ENCODE data around the gene EXOSC1. TPM values are rescaled to one million over a fixed set of nuclear protein-coding genes. Genes with fewer than 3 reads are reported as not detected.

EXOSC1 gene, protein sequence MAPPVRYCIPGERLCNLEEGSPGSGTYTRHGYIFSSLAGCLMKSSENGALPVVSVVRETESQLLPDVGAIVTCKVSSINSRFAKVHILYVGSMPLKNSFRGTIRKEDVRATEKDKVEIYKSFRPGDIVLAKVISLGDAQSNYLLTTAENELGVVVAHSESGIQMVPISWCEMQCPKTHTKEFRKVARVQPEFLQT
- polyA plus RNA-seq (2012; ENCODE audit: insufficient read length, low read depth) = 70.3 TPM

DNA sequence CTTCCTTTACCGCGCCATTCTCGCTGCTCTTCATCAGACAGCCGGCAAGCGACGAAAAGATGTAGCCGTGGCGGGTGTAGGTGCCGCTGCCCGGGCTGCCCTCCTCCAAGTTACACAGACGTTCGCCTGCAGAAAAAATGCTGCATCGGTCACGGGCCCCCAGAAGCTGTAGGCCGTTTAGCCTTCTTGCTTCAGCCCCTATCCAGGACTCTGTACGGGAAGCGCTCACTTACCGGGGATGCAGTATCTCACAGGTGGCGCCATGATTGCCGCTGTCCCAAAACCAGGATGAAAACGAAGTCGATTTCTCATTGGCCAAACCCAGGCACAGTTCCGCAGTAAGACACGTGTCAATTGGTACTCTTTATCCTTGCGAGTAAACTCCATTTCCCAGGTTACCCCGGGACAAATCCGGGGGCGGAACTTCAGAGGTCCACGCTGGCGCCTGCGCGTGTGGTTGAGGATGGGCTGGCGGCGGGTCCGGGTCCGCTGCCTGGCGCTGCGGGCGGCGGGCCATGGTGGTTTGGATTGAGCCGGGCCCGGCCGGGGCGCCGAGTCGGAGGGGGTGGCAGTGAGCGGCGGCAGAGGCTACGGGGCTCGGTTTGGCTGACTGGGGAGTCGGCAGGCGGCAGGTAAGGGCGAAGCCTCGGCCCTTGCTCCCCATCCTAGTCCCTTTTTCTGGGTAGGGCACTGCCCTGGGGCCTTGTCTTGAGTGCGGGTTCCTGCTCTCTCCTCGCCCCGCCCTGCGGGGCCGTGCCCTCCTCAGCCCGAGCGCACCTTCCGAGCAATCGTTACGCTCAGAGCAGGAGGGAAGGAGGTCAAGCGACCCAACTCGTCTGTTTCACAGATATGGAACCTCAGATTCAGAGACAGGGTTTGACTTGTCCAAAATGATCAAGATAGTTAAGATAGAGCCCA is at the start of gene EXOSC1, which contains the start of gene ZDHHC16:
TSS of gene EXOSC1 (minus strand) at position 285 of the 918 bp plus-strand sequence. CDS start at position 264, 21 bp downstream.
TSS of gene ZDHHC16 (plus strand) at position 454 of the 918 bp plus-strand sequence. CDS start 5,501 bp downstream, outside the sequence.
- TF ChIP-seq FOXP2 (optimal IDR thresholded peaks at IDR 0.05; ENCODE audit: borderline replicate concordance, extremely low read depth, extremely low read length, insufficient read depth) = peak; percentile 52
- TF ChIP-seq SIN3A (IDR thresholded peaks at IDR 0.05; ENCODE audit: borderline replicate concordance, insufficient read depth, low read length) = 0 out of 2 replicates have a peak, but pooled peaks have one; percentile 50
- peak; percentile 88 for TF ChIP-seq POLR2AphosphoS5 (IDR thresholded peaks at IDR 0.05; ENCODE audit: low read depth, low read length)
- TF ChIP-seq, protein P1, sequence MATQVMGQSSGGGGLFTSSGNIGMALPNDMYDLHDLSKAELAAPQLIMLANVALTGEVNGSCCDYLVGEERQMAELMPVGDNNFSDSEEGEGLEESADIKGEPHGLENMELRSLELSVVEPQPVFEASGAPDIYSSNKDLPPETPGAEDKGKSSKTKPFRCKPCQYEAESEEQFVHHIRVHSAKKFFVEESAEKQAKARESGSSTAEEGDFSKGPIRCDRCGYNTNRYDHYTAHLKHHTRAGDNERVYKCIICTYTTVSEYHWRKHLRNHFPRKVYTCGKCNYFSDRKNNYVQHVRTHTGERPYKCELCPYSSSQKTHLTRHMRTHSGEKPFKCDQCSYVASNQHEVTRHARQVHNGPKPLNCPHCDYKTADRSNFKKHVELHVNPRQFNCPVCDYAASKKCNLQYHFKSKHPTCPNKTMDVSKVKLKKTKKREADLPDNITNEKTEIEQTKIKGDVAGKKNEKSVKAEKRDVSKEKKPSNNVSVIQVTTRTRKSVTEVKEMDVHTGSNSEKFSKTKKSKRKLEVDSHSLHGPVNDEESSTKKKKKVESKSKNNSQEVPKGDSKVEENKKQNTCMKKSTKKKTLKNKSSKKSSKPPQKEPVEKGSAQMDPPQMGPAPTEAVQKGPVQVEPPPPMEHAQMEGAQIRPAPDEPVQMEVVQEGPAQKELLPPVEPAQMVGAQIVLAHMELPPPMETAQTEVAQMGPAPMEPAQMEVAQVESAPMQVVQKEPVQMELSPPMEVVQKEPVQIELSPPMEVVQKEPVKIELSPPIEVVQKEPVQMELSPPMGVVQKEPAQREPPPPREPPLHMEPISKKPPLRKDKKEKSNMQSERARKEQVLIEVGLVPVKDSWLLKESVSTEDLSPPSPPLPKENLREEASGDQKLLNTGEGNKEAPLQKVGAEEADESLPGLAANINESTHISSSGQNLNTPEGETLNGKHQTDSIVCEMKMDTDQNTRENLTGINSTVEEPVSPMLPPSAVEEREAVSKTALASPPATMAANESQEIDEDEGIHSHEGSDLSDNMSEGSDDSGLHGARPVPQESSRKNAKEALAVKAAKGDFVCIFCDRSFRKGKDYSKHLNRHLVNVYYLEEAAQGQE (IDR thresholded peaks at IDR 0.05; ENCODE audit: insufficient read depth in 1 of 2, low read depth in 2 of 2, low read length in 2 of 2) = no peak; a peak in 1 of 4 replicates
- peak; percentile 47; the same call in 1 of the 2 replicates for TF ChIP-seq TAF1 (IDR thresholded peaks at IDR 0.05; ENCODE audit: borderline replicate concordance, insufficient read depth, low read length)

DNA sequence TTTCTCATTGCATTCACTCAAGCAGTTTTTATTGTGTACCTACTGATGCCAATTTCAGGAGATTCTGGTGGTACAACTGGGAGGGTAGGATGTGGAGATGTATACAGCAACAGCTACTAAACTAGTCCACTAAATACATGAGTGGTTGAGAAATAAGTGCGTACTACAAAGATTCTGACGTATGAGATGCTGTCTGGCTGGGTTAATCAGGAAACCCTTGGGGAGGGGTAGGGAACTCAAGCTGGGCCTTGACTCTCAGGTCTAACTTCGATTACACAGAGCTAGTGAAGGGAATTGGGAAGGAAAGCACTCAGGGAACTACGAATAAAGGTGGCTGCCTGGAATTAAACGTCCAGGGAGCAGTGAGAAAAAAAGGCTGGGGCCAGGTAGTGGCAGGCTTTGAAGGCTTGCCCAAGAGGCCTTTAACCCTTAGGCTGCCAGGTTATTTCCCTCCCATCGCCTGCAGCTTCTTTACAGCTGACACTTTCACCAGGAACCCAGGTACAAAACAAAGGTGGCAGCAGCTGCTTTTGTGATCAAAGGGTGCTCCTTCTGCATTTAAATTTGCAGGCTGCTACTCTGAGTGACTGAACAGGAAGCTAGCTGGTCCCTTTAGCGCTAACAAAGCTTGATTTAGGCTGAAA is 49.2 kb upstream of the EXOSC1 start:
- TF ChIP-seq POLR2AphosphoS5 (IDR thresholded peaks at IDR 0.05; ENCODE audit: low read depth, low read length) = no peak
- no peak for TF ChIP-seq SIN3A (IDR thresholded peaks at IDR 0.05; ENCODE audit: borderline replicate concordance, insufficient read depth, low read length)
- TF ChIP-seq, protein P1 (IDR thresholded peaks at IDR 0.05; ENCODE audit: insufficient read depth in 1 of 2, low read depth in 2 of 2, low read length in 2 of 2) = no peak
- TF ChIP-seq TAF1 (IDR thresholded peaks at IDR 0.05; ENCODE audit: borderline replicate concordance, insufficient read depth, low read length) = no peak
- no peak for TF ChIP-seq FOXP2 (optimal IDR thresholded peaks at IDR 0.05; ENCODE audit: borderline replicate concordance, extremely low read depth, extremely low read length, insufficient read depth)

DNA sequence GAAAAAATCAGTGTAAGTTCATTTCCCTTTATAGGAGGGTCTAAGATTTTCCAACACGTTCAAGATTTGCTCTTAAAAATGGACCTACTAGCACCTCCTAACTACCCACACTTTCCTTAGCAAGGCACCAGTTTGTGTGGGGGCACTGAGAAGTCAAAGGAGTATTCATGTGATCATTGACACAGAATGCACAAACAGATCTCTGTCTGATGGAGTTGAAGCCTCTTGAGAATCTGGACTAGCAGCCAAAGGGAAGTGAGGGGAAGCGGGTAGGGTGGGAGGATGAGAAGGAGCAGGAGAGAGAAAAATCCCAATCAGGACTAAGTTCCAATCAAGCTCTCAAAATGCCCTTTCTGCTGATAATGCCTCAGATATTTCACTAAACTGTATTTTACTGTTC is 48.3 kb upstream of the EXOSC1 start:
- TF ChIP-seq POLR2AphosphoS5 (IDR thresholded peaks at IDR 0.05; ENCODE audit: low read depth, low read length) (no peak), FOXP2 (optimal IDR thresholded peaks at IDR 0.05; ENCODE audit: borderline replicate concordance, extremely low read depth, extremely low read length, insufficient read depth) (no peak), TAF1 (IDR thresholded peaks at IDR 0.05; ENCODE audit: borderline replicate concordance, insufficient read depth, low read length) (no peak), SIN3A (IDR thresholded peaks at IDR 0.05; ENCODE audit: borderline replicate concordance, insufficient read depth, low read length) (no peak)
- TF ChIP-seq, protein P1 (IDR thresholded peaks at IDR 0.05; ENCODE audit: insufficient read depth in 1 of 2, low read depth in 2 of 2, low read length in 2 of 2) = no peak

DNA sequence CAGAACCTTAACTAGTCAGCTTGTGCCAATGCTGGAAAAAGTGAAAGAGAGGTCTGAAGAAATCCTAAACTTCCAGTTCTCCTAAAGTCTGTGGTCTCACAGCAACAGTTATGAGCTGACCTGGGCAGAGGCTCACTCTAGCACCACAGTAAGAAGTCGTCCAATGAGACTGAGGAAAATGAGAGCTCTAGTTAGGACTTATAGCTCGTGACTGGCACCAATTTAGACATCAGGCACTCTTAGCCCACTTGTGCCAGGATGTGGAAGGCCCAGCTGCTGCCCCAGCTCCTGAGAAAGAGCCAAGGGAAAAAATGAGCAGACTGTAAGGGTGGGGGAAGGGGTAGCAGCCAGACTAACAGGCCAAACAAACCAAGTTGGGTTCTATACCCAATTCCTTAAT is 44.8 kb upstream of the EXOSC1 start:
- no peak for TF ChIP-seq SIN3A (IDR thresholded peaks at IDR 0.05; ENCODE audit: borderline replicate concordance, insufficient read depth, low read length)
- TF ChIP-seq FOXP2 (optimal IDR thresholded peaks at IDR 0.05; ENCODE audit: borderline replicate concordance, extremely low read depth, extremely low read length, insufficient read depth) = no peak
- TF ChIP-seq, protein P1 (IDR thresholded peaks at IDR 0.05; ENCODE audit: insufficient read depth in 1 of 2, low read depth in 2 of 2, low read length in 2 of 2) = no peak
- TF ChIP-seq POLR2AphosphoS5 (IDR thresholded peaks at IDR 0.05; ENCODE audit: low read depth, low read length) = no peak
- no peak for TF ChIP-seq TAF1 (IDR thresholded peaks at IDR 0.05; ENCODE audit: borderline replicate concordance, insufficient read depth, low read length)
